Muscle of arm (tissue), 12 donors: Measurements from ENCODE around the gene RBM8A. TPM values are rescaled to one million over a fixed set of nuclear protein-coding genes. Genes with fewer than 3 reads are reported as not detected.
A peak's percentile ranks its signal among the peaks of the same experiment; 100 is the strongest.
"Not testable (repeated sequence)": the region's sequence is repeated elsewhere in the genome, so short reads cannot be mapped to it uniquely, and the experiment has no call there.

ENCODE experiments used
- DNase-seq: peaks from one replicate; pipeline ENCODE4 v3.0.0-alpha.2; 2013
- polyA plus RNA-seq, 12 donors: library from polyadenylated mRNA; unstranded; fragments of 120-200 nt; gene quantifications; one replicate each; pipeline ENCODE4 v1.2.1, GENCODE V29; 2013; ENCODE audit not compliant: insufficient read length in 12 of 12

Gene RBM8A
- polyA plus RNA-seq, 12 donors = 104 to 160 (median 134) TPM; not detected in 1

DNA sequence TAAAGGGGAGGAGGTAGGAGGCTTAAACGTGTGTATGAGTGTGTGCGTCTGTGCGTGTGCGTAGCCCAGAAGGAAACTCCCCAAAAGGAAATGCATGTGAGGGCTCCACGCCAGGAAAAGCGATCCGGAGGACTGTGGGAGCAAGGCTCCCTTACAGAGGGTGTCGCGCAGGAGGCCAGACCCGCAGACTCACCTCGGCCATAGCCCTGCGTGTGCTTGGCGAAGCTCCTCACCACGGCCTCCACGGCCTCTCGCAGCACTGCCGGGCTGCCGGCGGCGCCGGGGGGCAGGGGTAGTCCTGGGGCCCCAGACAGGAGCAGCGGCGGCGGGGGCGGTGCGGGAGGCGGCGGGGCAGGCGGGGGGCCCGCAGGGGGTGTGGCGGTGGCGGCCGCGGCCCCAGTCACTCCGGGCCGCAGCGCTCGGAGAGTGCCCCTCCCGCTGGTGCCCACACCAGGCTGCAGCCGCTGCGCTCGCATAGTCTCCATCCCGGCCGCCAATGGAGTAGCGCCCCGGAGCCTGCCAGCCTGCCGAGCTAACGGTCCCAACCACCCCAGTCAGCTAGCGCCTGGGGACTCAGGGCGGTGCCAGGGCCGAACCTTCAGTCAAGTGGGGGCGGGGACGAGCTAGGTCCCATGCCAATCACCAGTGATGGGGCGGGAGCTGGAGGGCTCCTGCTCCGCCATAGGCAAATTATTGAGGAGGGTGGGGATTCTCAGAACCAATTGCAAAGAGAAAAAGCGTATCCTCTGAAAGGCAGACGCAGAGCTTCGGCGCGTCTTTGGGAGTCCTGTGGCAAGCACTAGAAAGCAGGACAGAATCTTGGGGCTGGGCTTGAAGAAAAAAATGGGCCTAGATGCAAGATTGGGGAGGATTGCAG lies 30.4 kb upstream of the RBM8A start, which contains the start of gene LIX1L:
Gene LIX1L, minus strand, starts transcription at position 575 of the 877 bp plus-strand sequence. Its CDS starts 90 bp downstream, at position 485.
- DNase-seq = peak; percentile 97

DNA sequence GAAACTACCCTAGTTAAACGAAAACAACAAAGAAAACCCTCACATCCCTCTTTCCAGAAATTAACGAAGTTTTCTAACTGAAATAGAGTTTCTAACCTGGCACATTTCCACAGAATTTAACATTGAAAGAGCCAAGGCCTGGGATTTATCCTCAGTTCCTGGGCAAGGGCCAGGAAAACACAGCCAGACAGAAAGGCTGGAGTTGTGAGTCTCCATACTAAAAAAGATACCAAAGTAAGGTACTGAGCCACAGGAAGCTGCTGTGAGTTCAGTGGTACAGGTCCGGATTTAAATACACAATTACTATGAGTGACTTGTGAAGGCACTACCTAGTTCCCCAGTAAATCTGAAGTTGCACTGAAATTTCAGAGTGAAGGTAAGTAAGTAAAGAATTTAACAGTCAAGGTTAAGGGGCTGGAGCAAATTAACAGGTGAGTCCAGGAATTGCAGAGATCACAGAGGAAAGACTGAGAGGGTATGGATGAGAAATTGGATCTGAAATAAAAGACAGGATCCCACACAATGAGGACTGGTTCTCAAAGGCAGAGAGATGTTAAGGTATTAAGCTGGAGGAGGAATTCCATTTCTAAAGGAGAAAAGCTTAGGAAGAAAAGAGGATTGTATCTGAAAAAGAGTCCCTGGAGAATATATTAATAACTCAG lies 29.6 kb upstream of the RBM8A start:
- peak; percentile 77 for DNase-seq

DNA sequence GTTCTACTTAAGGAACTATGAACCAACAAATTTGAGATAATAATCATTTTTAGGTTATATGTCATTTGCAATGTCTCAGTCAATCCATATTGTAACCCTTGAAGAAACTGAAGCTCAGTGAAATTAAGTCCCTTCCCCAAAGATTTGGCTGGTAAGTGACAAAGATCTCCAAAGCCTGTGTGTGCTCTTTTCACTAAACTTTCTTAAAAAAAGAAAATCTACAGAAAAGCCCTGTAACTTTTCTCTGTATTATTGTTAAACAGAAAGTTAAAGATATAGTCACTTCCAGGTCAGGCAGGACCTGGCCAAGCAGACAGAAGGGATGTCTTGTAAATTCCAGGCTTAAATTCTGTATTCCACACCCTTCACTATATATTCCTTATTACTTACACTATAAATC lies 29.1 kb upstream of the RBM8A start:
- no peak for DNase-seq

DNA sequence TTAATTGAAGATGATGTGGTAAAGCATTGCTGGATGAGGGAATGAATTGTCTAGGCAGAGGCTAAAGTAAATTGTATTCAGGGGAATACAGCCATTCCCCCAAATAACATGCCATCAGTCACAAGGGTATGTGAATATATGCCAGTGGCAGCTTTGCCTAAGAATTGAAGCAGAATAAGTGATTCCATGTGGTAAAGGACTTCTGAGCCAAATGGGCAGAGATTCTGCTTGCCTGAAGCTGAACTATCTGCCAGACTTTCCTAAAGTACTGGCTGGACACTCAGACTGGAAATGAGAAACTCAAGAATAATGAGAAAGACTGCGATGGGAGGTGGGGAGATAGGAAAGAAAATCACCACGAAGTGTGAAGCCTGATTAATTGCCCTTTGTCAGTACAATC lies 28.2 kb upstream of the RBM8A start:
- peak; percentile 60 for DNase-seq

DNA sequence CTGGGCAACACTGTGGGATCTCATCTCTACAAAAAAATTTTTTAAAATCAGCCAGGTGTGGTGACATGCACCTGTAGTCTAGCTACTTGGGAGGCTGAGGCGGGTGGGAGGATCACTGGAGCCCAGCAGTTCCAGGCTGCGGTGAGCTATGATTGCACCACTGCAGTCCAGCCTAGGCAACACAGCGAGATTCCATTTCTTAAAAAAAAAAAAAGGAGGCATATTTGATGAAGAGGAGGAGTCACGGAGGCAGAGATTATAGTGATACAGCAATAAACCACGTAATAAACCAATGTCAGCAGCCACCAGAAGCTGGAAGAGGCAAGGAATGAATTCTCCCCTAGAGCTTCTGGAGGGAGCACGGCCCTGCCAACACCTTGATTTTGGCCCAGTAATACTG lies 26.6 kb upstream of the RBM8A start:
- DNase-seq = no peak

DNA sequence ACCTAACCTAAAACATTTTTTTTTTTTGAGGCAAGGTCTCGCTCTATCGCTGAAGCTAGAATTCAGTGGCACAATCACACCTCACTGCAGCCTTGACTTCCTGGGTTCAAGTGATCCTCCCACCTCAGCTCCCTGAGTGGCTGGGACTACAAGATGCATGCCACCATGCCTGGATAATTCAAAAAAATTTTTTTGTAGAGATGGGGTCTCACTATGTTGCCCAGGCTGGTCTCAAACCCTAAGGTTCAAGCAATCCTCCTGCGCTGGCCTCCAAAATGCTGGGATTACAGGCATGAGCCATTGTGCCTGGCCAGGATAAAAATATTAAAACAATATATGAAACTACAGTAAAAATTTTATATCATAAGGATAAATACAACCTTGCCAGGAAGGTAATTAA lies 25.6 kb upstream of the RBM8A start:
- no peak for DNase-seq

DNA sequence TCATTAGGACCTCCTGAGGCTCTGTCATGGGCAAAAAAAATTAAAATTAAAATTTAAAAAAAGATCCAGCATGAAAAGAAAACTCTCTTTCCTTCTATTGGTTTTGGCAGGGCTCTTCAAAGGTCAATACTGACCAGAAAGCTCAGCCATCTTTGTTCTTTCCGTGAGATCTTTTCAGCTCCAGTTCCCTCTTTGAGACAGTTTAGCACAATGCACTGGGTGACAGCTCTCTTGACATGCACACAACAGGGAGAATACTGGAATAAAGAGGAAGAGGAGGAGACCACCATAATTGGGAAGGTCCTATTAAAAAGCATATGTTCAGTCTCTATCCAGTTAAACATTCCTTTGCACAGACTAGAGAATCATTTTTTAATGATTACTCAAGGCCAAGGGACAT lies 24.2 kb upstream of the RBM8A start:
- DNase-seq = no peak

DNA sequence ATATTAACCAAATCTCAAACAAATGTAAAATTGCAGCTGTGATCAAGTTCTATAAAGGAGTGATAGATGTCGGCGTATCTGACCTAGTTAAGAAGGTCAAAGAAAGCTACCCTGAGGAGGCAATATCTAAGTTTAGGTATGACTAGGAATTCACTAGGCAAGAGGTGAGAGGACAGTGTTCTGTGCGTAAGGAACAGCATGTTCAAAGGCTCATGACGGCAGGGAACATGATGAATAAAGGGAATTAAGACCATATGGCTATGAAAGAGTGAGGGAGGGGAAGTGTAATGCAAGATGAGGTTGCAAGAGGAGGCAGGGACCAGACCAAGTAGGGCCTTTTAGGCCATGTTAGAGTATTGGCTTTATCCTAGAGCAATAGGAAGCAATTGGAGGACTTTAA lies 21.9 kb upstream of the RBM8A start:
- DNase-seq = no peak

DNA sequence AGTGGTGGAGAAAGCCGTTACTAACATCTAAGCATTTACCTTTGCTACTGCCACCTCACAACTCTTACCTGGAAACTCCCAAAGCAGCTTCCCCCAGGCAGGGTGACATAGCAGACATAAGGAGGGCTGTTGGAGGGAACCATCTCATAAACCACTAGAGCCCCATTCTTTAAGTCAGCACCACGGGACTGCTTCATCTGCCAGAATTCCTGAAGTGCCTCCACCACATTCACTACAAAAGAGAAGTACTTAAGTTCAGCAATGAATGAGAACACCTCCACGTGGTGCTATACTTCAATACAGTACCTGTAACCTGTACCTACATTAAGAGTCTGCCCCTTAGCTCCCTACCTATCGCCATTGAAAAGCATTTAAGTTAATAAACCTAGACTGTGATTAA lies 20.3 kb upstream of the RBM8A start:
- DNase-seq = no peak

- DNase-seq = no peak
These were observed 19.2 kb upstream of the RBM8A start for GRCh38 chr1:145946477-145946986.

DNA sequence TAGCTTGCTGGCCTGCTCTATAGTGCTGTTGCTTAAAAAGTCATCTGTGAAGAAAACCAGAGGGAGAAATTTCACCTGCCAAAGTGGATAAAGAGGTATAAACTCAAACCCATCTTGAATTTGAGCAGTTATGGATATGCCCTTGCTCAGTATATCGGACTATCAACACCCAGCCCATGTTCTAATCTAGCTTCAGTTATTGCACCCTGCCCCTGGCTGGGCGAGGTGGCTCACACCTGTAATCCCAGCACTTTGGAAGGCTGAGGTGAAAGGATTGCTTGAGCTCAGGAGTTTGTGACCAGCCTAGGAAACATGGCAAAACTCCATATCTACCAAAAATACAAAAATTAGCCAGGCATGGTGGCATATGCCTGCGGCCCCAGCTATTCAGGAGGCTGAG lies 17.2 kb upstream of the RBM8A start:
- DNase-seq = no peak

- no peak for DNase-seq
These were observed 15.6 kb upstream of the RBM8A start for GRCh38 chr1:145942871-145943270.

DNA sequence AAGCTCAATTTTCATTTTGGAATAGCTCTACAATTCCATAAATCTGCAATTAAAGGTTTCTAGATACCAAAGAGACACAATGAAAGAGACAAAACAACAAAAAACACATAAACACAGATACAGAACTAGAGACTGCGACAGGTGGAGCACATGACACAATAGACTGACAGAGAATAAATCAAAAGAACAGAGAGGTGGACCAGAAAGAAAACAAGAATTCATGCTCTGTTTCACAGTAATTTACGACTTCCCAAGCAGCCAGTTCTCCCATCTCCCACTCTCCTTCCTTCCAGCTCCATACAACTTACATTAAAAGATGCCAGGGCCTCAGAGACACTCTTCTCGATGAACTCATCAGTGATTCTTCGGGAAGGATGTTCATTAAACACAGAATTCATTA lies 15.1 kb upstream of the RBM8A start:
- DNase-seq = no peak

DNA sequence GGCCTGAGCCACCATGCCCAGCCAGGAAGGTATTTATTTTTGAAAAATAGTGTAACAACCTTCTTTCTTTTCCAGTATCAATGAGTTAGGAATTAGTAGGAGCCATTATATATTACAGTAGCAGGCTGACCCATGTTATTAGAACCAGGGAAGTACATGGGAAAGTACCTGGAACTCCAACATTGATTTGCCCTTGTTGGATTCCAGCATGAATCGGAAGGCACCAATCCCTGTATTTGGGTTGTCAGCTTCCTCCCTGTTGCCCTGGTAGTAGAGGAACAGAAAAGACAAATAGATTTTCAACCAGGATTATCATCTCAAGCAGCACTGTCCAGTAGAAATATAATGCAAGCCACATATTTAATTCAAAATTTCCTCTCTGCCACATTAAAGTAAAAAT lies 10.2 kb upstream of the RBM8A start:
- no peak for DNase-seq

GRCh38 chr1:145936247-145936646 lies 9.0 kb upstream of the RBM8A start:
- no peak for DNase-seq

DNA sequence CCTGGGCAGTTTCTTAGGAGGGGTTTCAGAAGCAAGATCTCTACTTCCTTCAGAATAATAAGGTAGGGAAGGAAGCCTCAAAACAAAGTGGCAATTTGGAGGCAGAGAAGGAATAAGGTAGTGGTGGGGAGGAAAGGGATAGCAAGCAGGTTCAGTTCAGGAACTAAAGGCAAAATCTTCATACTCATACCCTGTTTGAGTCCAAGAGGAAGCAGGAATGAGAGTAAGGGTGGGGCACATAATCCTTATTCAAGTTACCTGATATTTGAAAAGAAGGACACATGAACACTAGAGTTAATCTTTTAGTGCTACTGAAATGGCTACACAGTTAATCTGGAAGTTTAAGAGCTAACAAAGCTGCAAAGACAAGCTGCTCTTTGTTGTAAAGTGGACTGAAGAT lies 8.4 kb upstream of the RBM8A start:
- DNase-seq = no peak

GRCh38 chr1:145932522-145933009 lies 5.3 kb upstream of the RBM8A start:
- DNase-seq = not testable (repeated sequence)

DNA sequence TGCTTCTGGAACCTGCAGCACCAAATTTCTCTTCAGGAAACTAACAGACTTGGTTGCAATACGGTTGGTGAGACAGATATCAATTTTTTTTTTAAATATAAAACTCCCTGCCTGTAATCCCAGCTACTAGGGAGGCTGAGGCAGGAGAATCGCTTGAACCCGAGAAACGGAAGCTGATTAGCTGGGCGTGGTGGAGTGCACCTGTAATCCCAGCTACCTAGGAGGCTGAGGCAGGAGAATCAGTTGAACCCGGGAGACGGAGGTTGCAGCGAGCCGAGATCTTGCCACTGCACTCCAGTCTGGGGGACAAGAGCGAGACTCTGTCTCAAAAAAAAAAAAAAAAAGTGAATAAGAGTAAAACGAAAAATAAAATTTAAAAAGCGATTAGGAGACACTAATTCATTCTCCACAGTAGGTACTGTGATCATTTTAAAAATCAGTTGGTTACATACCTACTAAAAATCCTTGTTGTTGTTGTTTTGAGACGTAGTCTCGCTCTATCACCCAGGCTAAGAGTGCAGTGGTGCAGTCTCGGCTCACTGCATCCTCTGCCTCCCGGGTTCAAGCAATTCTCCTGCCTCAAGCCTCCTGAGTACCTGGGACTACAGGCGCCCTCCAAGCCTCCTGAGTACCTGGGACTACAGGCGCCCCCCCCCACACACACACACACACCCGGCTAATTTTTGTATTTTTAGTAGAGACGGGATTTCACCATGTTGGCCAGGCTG lies 796 bp upstream of the RBM8A start:
- DNase-seq = no peak

- DNase-seq = no peak
These were observed 610 bp downstream of the RBM8A start for GRCh38 chr1:145926686-145927062.

GRCh38 chr1:145922266-145922665 lies 5.0 kb downstream of the RBM8A start:
- DNase-seq = no peak

DNA sequence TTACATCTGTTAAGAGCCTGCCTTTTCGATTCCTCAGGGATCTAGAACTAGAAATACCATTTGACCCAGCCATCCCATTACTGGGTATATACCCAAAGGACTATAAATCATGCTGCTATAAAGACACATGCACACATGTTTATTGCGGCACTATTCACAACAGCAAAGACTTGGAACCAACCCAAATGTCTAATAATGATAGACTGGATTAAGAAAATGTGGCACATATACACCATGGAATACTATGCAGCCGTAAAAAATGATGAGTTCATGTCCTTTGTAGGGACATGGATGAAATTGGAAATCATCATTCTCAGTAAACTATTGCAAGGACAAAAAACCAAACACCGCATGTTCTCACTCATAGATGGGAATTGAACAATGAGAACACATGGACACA lies 7.0 kb downstream of the RBM8A start:
- DNase-seq = not testable (repeated sequence)
